ENCODE data around the gene GIT1.

GIT1 gene

DNA sequence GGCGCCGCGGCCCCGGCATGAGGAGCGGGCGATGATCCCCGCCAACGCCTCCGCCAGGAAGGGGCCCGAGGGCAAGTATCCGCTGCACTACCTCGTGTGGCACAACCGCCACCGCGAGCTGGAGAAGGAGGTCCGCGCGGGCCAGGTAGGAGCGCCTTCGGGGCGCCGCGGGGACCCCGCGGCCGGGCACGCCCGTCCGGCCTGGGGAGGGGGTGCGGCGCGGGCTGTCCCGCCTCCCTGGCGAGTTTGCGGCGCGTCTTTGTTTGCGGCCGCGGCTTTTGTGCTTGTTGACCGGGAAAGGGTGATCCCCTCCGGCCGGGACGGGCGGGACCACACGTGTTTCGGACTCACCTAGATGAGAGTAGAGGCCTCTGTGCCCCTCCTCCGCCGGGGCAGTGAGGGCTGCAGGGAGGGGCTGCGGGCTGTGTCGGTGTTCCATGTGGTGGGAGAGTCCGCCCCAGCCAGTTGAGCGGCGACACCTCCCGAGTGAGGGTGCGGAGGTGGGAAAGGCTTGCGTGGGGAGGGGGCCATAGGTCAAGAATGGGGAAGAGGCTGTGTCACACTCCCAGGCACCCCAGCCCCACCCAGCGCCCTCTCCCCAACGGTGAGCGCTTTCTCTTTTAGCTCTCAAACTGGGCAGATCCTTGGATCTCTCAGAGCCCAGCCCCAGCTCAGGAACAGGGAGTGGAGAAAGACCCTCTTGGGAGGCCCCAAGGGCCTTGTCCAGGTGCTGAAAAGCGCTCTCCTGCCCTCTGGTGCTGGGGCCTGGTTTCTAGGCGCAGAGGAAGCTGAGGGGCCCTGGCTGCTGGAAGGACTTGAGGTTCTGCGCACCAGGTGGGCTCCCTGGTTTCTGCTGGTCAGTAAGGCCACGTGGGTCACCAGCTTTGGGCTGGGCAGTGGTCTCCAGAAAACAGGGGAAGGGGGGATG lies 4.4 kb upstream of the GIT1 start:
- DNase-seq: peak; percentile 55

GRCh38 chr17:29592850-29593551 lies 3.6 kb upstream of the GIT1 start, which contains the start of gene ANKRD13B:
ANKRD13B (plus strand) TSS chr17:29593132; CDS start chr17:29593622, 490 bp downstream.
- DNase-seq: peak; percentile 74

DNA sequence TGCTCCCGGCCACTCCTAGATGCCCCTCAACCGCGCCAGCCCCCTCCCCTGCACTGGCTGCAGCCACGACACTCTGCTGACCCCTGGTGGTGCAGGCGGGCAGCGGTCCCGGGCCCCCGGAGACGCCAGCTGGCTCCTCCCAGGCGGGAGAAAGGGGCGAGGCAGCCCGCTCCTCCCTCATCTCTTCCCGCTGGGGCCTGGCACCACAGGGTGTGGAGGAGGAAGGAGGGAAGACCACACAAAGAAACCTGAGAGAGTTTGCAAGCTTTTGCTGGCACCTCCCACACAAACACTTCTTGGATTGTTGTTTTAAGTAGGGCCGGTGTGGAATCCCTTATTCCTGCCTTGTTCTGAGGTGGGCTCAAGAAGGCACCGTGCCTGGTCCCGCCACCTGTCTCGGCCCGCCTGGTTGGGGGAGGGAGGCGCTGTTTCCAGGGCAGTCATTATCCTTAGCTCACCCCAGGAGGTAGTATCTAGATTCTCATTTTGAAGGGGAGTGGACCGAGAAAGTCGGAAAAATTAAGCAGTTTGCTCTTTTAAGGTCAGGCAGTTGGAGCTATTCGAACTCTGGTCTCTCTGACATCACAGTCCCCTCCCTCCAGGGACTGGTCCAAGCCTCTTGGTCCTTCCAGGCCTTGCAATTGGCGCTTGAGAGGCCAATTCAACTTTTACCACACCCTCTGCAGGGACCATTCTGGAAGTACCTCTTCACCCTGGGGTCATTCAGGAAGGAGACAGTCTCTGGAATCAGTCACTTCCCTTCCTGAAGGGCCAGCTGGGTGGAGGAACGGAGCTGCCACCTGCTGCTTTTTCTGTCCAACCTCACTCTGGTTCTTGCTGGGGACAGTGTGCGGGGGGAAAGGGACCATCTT lies 2.5 kb upstream of the GIT1 start:
- peak; percentile 93 for DNase-seq

DNA sequence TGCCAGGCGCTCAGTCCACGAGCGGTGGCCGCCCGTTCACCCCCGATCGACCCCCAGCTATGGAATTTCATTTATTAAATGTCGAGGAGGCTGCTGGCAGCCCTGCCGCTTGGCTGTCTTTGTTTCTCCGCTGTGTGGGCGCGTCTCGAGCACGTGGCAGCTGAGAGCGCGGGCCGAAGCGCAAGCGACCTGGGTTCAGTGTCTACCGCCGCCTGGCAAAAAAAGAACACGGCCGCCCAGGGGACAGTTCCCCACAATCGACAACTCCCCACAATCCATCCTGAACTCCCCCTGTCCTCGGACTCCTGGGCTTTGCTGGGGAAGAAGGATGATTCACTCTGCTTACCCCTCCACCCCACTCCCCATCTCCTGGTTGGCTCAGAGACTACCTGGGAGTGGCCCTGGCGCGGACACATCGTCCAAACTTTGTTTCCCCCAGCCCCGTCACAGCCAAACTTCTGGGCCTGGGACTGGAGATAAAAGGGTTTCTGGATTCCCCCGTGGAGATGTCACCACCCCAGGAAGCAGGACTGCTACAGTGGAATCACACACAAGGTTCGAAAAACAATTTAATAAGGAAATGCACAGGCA lies 1.8 kb upstream of the GIT1 start:
- peak; percentile 70 for DNase-seq

DNA sequence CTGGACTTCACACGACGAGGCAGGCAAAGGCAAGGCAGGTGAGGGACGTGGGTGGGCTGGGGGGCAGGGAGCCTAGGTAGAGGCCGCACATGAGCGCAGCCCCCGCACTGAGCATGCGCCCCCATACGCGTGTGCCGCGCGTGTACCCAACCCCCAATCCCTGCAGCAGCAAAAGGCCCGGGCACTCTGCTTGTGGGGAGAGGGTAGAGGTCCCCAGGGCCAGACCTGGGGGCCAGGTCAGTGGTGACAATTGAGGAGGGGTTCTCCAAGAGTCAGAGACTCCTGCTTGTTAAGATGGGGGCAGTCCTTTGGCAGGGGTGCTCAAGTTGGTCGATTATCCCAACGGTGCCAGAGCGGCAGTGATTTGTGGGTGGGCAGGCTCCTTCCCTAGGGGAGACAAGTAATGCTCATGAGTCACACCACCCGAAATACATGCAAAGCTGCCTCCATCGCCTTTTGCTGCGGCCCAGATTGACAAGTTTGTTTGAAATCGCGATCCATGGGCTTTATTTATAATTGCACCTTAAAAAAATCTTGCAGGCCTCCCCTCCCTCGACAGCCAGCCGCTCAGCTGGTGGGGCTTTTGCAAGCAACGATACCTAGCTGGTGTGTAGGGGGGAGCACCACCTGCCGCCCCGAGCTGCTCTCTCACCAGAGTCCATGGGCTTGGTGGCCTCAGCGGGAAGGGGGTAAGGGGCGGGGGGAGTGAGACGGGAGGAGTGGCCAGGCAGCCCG lies 1.1 kb upstream of the GIT1 start:
- DNase-seq: peak; percentile 54

DNA sequence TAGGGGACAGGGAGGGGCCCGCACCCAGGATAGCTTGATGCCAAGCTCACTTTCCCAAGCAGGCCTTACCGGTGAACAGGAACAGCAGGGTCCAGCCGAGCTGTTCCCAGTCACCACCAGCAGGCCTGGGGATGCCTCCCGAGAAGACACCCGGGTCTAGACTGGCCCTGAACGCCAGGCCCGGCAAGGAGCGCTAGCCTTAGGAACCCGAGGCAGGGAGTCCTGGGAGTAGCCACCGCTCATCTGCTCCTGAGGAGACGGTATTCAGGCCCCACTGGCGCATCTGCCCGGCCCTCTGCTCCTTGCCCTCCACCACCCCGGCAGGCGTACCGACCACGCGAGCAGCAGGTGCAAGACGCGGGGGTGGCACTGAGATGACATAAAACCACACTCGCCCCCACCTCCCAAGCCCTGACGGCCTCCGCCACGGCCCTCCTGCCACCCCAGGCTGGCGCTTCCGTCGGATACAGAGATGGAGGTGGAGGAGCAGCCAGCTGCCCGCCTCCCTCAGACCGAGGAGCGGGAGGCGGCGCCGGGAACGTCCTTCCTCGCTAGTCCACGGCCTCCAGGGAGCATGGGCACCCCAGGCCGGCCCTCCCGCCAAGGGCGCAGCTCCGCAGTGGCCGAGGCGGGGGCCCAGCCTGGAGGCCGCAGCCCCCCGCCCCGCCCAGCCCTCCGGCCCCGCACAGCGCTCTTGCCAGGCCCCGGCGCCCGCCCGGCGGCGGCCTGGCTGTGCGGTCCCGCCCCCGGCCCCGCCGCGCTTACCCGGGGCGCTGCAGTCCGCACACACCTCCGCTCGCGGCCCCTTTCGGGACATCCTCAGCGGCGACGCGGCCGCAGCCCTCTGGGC lies 661 bp downstream of the GIT1 start:
- DNase-seq: peak; percentile 69

DNA sequence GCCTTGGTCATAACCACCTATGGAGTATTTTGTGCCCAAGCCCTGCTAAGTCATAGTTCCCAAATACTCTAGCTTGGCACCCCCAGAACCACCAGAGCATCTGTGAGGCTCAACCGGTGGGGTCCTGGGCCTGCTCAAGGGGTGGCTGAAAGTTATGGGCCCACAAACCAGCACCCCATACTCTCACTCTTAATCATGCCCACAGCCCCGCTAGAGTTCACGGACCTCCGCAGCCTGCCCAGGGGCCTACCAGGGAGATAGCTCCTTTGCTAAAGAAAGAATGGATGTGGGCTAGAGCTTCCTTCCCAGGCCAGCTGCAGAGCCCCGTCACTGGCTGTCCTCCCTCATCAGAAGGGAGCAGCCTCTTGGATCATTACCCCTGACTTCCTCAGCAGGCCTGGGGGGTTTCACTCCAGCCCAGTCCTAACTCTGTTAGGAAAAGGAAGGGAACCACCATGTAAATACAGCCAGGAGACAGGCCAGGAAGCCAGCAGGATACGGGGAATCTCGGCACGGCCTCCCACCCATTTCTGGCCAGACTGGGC lies 1.4 kb downstream of the GIT1 start:
- DNase-seq: no peak

- DNase-seq: no peak
Measured at GRCh38 chr17:29587591-29587990, 1.9 kb downstream of the GIT1 start.

DNA sequence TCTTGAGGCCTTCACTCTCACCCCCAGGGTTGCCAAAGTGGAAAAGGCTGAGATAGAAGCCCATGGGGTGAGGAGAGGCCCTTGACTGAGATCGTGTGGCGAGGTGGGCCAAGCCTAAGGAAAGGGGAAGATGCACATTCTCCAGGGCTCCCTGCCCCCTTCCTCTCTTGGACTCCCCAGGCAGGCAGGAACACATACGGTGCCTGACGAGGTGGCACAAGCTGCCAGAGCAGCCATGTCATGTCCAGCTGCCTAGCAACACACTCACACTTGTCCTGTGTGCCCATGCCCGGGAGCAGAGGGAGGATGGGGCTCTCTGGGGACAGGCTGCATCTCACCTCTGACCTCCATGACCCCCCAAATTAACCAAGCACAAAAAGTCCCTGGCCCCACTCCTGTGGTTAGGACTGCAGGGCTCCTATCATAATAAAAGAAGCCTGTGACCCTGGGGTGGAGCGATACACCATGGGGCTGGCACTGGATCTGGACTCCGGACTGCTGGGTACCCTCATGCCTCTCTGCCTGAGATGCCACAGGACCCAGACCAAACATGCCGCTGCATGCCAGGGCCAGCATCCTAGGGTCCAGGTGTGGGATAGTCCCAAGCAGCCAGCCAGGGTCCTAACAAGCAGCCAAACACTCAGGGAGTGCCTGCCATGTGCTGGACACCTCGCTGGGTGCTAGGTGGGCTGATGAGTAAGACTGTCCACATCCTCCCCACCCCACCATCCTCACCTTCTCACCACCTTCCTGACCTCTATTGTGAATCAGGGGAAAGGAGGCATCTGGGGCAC lies 2.6 kb downstream of the GIT1 start:
- no peak for DNase-seq

GRCh38 chr17:29585080-29585751 lies 4.2 kb downstream of the GIT1 start:
- DNase-seq: peak; percentile 47

GRCh38 chr17:29584452-29585079 lies 4.9 kb downstream of the GIT1 start:
- DNase-seq: no peak

DNA sequence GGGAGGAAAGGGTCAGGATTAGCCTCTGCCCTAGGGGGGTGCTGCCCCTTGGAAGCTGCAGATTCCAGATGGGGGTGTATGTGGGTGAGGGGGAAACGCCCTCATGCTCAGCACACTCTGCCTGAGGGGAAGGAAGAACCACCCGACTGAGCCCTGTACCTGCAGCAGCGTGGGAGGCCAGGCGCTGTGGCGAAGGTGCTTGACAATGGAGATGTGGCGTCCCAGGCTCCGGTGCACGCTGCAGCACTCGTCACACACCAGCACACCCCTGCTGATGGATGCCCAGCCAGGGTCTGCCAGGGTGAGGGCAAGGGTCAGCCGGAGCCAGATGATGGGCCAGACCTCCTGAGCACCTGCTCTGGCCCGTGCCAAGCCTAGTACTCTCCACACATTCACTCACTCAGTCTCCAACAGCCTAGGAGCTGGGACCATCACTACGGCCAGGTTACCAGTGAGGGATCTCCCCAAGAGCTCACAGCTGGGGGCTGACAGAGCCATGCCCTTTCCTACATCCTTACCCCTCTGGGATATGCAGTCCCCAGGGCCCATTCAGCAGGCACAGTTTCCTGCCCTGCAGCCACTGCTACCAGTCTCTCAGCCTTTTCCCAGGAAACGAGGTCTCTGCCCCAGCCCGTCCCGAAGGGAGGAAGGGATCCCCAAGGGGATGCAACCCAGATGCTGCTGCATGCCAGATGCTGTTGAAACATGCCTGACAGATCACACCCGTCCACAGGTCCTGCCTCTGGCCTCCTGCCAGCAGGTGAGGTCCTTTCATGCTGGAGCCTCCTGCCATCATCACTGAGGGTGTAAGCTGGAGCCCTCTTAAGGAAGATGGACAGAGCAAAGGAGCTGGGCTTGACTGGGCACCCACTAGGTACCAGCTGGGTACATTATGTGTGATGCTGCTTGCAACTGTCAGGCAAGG lies 5.9 kb downstream of the GIT1 start:
- DNase-seq: no peak

GRCh38 chr17:29582772-29583171 lies 6.7 kb downstream of the GIT1 start:
- DNase-seq: no peak

DNA sequence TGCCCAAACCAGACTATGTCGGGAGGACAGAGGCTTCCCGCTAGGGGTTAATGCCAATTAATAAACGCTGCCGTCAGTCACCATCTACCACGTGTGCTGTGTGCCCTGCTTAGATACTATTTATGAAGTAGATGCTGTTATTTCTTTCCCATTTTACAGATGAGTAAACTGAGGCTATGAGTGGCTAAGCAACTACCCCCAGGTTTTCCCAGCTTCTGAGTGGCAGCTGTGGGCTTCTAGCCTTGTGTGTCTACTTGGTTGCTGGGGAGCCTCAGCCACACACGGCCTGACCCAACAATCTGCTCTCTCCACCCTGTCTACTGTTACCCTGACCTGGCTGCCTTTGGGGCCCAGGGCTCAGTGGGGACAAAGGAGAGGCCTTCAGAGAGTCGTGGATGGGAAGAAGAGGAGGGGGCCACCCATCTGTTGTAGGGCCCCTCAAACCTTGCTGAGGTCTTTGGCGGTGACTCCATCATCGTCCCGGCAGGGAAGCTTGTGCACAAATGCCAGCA lies 7.1 kb downstream of the GIT1 start:
- DNase-seq: no peak

DNA sequence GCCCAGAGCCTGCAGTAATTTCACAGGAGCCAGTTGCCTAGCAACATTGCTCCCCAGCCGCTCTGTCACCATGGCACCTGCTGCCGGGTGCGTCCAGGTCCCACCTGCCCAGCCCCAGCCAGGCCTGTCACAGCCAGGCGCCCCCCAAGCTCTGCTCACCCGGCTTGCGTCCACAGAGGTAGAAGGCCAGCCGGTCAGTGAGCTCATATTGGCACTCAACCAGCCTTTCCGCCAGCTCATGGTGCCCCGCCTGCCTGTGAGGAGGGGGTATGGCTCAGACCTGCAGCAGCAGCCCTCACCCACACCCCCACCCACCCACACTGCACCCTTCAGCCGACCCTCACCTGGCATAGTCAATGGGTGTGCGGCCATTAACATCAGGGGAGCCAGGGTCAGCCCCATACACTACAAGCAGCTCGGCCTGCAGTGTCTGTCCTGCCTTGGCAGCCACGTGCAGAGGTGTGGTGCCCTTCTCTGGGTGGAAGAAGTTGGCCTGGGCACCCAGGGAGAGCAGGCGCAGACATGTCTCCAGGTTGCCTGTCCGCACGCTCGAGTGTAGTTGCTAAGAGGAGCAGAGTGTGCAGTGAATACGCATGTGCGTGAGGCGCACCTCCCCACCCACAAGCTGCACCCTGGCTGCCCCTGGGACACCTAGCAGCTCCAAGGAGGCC lies 7.7 kb downstream of the GIT1 start:
- no peak for DNase-seq

Measured in stimulated activated CD8-positive, alpha-beta memory T cell treated with anti-CD3 and anti-CD28 coated beads, Interleukin-4, amount 100 ng/mL, for 48 hours (primary cell).